Eye (tissue), 1 donor: ENCODE results near the gene ELF5.

Experiments
- DNase-seq: peaks from one replicate; pipeline ENCODE4 v3.0.0-alpha.2; 2015

Gene ELF5

DNA sequence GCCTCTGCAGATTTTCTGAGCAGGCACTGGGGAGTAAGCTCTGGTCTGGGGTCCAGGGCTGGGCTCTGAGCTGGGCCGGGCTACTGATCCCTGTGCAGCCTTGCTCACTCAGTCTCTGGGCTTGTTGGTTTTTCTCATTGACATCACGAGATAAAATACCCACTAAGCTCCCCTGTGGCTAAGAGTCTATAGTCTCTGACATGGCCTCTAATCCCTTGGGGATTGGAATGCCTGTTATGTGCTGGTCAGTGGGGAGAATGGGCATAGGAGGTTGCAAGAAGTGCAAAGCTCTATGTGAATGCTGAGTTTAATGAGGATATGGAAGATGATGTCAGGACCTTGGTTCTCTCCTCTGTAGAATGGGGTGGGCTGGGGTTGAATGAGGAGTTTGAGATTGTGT is 23.3 kb downstream of the ELF5 start:
- no peak for DNase-seq

DNA sequence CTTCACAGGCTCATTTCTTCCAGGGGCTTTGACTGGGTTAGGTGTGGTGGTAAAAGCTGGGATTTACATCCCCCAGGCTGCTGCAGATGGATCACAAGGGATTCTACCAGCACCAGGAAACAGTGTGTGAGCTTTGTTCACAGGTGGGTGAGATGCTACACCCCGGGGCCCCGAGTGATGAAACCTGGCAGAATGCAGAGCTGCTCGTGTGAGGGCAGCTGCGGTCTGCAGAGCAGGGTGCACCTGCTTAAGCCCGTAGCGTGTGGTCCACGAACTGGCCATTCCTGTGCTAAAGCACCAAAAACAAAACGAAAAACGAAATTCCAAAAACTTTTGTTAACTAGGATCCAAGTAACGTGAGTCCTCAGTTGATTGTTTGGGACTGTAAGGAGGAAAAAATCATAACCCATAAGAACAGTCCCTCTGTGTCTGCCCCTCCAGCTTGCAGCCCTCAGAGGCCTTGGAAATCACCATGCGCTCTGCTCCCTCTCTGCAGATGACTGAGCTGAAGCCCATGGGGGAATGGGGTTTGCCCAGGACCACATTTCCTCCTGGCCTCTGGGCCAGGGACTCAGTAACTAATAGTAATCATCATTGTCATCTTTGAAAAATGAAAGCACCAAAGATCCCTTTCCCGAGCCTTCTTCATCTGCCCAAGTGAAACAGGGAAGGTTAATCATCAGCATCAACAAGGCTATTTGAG is 24.6 kb downstream of the ELF5 start:
- DNase-seq, result no peak

DNA sequence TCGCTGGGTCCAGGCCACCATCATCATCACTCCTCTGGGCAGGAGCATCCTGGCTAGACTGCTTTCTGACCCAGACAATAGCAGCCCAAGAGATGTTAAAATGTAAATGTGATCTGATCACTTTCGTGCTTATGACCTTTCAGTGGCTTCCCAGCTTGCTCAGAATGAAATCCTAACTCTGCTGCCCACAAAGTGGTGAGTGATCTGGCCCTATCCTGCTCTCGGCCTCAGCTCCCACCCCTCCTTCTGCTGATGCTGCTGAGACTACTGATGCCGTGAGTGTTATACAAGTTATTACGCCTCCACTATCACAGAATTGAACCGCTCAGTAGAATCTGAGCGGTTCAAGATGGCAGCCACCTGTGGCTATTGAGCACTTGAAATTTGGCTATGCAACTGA is 26.2 kb downstream of the ELF5 start:
- DNase-seq, result no peak

DNA sequence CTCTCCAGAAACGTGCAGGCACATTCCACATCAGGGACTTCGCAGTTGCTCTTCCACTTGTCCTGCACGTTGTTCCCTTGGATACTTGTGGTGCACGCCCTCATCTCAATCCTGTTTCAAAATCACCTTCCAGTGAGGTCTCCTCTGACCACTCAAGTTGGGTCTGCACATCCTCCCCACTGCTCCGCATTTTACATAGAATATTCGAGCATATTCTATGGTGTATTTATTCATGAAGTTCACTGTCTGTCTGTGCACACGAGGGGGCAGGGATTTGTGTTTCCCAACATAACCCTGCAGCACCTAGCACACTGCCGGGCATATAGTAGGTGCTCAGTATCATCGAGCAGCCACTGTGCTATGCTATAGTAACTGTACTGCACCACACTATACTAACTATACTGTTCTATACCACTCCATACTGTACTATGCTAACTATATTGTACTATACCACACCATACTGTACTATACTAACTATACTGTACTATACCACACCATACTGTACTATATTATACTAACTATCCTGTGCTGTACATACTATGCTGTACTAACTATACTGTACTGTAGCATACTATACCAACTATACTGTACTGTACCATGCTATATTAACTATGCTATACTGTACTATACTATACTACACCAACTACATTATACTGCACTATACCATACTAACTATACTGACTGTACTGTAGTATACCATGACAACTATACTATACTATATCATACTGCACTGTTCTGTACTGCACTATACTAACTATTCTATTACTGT is 30.3 kb downstream of the ELF5 start:
- DNase-seq, result no peak

DNA sequence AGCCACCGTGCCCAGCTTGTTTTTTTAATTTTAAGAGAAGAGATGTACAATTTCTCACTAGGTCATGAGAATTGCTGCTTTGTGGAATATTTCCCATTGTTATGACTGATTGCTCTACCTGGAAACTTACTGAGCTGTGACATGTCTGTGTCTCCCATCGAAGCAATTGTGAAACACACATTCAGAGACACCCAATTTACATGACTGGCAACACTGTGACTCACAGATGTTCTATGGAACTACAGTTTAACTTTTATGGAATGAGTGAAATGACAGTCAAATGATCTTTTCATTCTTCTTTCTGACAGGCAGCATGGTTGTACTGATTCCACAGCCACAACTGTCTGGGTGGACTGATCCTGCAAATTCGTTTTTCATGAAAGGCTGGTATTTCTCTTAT is 32.3 kb downstream of the ELF5 start:
- no peak for DNase-seq

DNA sequence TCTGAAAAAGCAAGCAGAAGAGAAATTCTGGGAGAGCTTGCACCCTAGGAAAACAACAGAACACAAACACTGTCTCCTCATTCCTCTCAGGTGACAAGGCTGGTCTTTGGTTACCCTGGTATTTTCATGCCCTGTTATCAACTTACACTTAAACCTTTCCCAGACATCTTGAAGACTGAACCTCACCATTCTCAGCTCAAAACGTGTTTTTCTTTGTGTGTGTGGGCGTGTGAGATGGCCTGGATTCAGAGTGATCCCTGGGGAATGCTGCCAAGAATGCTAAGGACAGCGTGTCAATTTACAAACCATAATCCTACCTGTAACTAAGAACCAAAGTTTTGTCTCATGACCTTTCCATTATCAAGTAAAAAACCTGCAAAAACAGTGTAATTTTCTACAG is 33.3 kb downstream of the ELF5 start:
- peak; percentile 21 for DNase-seq

DNA sequence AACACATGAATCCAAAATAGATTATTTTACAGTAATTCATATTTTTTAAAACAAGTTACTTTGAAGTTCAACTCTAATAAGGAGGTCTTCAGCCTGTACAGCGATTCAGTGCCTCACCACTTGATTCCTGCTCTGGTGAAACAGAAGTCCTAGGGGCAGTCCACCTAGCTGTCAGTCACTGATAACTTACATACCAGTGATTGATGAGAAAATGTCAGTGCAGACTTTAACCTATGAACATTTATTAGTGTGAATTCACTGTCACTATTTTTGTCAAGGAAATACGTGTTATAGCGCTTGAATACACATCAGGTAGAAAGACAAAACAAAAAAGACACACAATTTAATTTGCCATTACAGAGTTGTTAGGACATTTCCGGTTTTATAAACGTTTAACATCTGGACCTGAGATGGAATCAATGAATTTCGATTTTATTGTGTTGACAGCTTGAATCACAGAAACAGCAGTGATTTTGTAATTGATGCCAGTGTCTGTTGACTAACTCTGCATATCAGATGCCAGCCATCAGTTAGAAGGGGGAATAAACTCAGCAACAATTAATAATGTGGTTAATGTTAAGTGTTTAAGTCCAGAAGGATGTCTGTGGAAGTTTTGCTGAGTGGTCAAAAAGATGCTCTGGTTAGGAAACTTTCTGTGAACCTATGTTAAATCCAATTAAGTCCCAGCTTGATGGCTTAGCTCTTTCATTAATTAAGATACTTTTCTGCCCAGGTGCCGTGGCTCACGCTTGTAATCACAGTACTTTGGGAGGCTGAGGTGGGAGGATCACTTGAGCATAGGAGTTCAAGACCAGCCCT is 34.5 kb downstream of the ELF5 start:
- no peak for DNase-seq

DNA sequence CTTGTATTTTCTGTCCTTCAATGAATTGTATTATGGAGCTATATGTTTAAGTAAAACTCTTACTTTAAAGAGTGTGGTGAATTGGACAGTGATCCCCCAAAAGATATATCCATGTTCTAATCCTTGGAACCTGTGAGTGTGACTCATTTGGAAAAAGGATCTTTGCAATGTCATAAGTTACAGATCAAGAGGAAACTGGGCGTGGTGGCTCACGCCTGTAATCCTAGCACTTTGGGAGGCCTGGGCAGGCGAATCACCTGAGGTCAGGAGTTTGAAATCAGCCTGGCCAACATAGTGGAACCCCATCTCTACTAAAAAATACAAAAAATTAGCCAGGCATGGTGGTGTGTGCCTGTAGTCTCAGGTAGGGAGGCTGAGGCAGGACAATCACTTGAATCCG is 36.7 kb downstream of the ELF5 start:
- no peak for DNase-seq

DNA sequence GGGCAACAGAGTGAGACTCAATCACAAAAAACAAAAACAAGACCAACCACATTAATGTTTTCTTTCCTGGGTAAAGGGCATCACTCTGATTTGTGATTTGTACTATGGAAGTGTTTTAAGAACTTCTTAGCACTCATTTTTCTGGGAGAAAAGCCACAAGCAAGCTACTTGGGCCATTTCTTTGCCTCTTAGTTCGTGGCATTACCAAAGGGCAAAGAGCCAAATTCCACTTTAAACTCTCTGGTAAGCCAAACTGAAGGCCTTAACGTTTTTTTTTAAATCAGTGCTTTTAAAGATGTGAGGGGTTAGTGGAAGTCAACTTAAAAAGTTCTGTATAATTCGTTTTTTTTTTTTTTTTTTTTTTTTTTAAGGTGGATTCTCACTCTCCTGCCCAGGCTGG is 37.9 kb downstream of the ELF5 start:
- DNase-seq, result no peak

DNA sequence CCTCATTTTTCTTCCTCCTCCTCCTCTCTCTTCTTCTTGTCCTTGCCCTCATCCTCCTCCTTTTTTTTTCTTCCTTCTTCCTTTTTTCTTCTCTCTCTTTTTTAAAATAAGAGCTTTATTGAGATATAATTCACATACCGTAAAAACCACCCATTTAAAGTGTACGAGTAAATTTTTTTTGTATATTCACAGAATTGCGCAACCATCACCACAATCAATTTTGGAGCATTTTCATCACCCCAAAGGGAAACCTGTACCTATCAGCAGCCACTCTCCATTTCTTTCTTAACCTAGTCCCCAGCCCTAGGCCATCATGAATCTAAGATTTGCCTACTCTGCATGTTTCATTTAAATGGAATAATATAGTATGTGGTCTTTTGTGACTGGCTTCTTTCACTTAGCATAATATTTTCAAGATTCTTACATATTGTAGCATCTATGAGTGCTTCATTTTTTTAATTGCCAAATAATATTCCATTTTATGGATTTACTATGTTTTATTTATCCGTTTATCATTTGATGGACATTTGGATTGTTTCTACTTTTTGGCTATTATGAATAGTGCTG is 39.9 kb downstream of the ELF5 start:
- DNase-seq, result no peak

DNA sequence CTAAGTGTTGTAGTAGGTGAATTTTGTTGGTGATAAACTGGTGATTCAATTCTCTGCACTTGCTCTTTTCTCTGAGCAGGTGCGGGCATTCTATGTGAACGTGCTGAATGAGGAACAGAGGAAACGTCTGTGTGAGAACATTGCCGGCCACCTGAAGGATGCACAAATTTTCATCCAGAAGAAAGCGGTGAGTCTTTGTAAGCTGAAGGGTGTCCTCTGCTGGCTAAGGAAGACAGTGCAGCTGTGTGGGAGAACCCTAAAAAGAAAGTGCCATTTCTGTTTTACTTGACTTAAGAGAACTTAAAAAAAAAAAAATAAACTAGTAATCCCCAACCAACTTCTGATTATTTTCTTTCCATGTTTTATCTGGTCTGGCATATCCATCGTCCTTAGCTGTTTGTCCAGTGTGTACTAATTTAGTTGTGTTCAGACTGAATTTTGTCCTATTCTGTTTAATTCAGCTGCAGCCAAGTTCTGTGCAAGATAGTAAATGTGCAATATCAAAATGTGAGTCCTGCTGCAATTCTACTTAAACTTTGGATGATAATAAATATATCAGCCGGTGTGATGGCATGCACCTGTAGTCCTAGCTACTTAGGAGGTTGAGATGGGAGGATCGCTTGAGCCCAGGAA is 45.3 kb downstream of the ELF5 start:
- DNase-seq, result no peak

DNA sequence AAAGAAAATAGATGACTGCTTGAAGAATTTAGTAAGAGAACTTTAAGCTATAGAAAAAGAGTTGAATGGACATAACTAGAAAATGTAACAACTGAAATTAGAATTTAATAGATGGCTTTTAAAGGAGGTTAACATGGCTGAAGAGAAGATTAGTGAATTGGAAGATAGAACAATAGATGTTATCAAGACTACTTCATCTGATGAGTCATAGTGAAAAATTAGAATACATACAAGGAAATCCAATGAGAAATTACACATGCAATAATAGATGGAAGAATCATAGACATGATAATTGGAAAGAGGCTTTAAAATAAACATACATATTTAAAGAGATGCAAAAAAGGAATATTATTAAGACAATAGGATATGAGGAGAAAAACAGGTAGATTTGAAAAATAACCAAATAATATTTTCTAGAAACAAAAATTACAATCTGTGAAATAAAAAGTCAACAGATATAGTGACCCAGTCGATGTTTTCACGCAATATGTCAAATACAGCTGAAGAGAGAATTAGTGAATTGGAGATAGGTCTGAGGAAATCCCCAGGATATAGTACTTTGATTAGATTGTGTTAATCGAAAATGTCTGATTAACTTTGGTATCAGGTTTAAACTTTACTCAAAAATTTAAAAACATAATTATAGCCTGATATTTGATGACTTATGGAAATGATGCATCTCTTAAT is 46.6 kb downstream of the ELF5 start:
- peak; percentile 29 for DNase-seq

DNA sequence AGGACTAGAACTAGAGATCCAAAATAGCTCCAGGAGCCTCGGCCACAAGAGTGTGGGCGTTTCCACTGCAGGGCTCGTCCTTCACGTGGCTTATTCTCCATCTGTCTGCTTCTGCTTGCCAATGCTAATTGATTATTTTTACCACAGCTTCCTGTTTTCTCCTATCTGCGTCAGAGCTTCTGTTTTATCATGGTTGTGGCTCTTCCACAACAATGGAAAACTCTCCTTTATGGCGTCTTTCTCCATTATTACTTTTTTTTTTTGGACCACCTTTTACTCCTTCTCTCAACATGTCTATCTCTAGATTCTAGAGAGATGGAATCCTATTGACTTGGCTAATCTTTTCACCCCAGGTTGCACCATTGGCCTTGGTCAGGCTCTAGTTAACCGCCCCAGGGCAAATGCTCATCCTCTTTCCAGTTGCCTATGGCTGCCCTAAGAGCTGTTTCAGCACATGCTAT is 49.0 kb downstream of the ELF5 start:
- no peak for DNase-seq

DNA sequence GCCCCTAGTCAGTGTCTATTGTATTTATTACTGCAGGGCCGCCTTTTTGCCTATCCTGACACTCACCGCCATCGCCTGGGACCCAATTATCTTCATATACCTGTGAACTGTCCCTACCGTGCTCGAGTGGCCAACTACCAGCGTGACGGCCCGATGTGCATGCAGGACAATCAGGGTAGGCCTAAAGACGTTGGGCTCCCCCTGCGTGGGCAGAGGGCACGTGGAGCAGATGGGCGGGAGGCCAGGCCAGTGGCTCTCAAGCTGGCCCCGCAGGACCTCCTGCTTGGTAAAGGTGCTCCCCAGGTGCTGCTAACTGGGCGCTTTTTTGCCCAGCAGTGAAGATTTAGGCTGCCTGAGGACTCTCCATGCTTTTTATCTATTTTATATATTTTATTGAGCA is 52.4 kb downstream of the ELF5 start:
- no peak for DNase-seq

DNA sequence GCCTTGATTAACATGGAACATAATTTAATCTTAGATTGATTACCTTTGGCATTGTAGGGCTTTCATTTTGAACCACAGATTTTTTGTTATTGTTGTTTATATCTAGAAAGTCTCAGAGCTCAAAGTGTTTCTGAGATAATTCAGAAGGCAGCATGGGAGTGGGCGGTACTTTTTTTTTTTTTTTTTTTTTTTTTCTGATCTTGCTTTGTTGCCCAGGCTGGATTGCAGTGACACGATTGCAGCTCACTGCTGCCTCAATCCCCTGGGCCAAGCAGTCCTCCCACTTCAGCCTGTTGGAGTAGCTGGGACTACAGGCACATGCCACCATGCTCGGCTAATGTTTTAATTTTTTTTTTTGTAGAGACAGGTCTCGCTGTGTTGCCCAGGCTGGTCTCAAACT is 53.3 kb downstream of the ELF5 start:
- no peak for DNase-seq

DNA sequence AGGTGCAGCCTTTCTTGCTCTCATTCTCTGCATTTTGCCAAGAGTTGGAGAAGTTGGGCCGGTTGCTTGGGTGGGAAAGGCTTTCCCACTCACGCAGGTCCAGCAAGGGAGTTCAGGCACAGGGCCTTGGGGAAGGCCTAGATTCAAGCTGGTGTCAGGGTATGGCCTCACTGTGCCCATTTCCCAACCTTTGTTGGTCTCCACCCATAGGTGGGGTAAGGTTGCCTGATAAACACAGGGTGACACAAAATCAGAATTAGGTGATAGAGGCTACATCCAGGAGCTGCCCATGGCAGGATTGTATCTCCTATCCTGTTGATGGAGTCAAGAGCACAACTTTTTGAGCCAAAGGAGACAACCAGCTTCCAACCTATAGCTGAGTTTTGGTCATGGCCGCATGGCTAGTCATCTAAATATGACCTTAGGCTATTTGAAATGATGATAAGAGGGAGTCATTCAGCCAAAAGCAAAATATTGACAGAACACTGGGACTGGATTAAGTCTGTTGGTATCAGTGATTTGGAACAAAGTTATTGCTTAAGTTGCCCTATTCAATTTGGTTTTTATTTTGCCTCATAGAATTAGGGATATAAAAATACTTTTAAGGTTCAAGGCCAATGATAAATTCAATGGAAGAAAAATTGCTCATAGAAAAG is 54.0 kb downstream of the ELF5 start:
- DNase-seq, result no peak

DNA sequence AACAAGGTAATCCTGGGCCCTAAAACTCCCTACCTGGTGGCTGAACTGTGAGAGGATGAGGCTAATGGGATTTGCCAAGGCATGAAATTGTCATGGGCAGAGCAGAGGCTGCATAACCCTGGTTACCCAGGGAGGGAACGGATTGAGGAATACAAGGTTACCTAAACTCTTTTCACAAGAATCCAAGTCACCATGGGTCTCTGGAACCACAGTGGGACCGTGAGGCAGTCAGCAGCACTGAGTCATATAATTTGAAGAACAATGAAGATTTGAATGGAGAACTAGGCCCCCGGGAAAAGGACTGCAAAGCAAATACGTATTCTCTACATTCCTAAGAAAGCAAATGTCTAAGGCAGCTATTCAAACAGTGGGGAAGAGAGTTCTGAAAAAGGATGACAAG is 55.1 kb downstream of the ELF5 start:
- DNase-seq, result no peak

DNA sequence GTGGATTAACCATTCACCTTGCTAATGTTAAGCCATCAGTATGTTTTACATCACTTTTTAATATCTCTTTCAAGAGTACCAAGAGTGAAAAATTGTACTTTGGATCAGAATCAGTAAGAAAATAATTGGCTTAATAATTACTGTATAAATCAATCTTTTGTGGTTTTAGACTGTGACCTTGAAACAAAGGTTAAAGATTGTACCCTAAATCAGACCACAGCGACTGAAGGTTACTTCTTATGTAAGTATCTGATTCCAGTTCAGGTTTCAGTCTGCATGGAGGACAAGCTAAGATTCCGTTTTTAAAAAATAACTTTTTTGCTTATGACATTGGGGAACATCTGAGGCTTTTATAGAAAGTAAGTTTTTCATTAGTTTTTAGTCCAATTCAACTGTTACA is 56.0 kb downstream of the ELF5 start:
- no peak for DNase-seq

DNA sequence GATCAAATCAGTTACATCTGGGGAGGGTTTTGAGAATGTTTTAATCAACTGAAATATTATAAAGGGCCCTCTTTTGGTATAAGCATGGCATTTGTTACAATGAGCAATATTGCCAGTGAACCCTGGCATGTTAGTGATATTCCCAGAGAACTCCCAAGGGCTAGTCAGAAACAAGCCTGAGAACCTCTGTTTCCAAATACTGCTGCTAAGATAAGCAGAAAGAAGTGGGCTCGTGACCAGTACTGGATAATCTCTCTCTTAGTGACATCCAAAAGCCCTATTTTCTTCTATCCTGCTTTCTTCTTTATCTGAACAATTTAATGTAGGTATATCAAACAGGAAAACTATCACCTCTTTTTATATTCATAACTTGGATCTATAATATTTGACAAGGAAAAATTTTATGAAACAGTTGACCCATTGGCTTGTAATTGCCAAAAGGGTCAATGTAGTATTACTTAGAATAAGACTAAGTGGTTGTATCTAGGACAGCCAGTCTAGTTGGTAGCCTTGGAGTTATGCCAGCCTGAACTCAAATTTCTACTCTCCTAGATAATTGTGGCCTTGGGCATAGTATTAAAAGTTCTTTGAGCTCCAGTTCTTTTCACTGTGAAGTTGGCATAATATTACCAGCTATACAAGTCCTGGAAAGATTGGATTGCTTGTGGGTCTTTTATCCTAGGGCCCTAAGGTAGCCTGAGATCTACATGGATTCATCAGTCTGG is 59.1 kb downstream of the ELF5 start:
- no peak for DNase-seq

DNA sequence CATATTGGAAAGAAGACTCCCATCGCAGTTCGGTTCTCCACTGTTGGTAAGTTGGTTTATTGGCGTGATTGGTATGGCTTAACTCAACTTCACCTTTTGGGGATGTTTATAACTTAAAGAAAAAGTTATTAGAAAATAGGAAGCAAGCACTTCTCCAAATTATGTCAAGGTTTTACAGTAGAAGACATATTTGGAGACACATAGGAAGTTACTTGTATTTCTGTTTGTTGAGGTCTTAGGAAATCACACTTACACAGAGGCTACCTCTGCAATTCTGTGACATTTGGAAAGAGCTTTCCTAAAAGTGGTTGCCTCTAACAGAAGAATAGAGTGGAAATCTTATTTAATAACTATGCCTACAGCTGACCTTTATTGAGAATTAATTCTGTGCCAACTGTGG is 62.5 kb downstream of the ELF5 start:
- DNase-seq, result no peak

DNA sequence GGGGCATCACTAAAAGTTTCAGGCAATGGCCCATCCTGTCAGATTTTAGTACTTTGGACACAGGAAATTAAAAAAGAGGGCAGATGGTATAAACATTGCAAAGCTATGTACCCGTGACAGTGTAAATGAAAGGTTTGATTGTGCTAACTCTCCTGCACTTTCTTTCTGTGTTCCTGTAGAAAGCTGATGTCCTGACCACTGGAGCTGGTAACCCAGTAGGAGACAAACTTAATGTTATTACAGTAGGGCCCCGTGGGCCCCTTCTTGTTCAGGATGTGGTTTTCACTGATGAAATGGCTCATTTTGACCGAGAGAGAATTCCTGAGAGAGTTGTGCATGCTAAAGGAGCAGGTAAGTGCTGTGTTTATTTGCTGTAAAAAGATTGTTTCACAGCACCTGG is 64.6 kb downstream of the ELF5 start:
- DNase-seq, result no peak
